ENCODE measurements around the gene ABLIM3. TPM values are rescaled to one million over a fixed set of nuclear protein-coding genes. Genes with fewer than 3 reads are reported as not detected.

ABLIM3 gene
- total RNA-seq, 8 experiments from 2014 or later, result 0.18 to 28.7 (median 4.3) TPM

GRCh38 chr5:149304195-149305078 is 163.1 kb downstream of the ABLIM3 start:
- Histone ChIP-seq H3K4me3 (no peak overlapping the region), H3K27ac (no peak overlapping the region), H3K4me1 (replicated peaks in 1 of 2) (peaks cover 0 to 9% of the 10 kb centered on the region in 2 donors)
- no peak for ATAC-seq (replicated peaks in 6 of 8)
- in situ Hi-C loops (cut with MboI; ENCODE audit: low pct_unique_long_range_greater_than_20kb in 2 of 9, low sequenced_read_pairs in 9 of 9, unreplicated experiment in 9 of 9), result loop anchor here in 2 of 9 experiments (25.0 kb wide), 1 partner anchor 258 kb away; the partner anchor contains the start of gene CSNK1A1 (in 2 of the 2)
- WGBS, 10 experiments, result 87 to 100% (median 100%) methylated on average over 1 to 5 of the region's 11 CpGs; no CpG with 5 or more reads in 4 of the 10 experiments

DNA sequence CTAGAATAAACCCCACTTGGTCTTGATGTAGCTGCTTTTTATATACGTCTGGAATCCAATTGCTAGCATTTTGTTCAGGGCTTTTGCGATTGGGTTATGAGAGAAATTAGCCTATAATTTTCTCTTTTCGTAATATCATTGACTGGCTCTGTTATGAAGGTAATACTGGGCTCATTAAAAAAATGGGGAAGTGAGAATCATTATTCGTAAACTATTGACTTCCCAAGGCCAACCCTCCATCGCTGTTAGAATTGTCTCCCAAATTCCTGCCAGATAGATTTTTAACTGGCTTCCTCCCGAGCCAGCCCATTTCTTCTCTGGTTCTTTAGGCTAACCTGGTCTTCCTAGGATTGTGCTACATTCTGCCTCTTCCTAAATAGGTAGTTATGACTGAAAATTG is 168.1 kb downstream of the ABLIM3 start:
- peaks cover 0 to 9% of the 10 kb centered on the region in 2 donors for H3K4me1 ChIP-seq (replicated peaks in 1 of 2)
- 68 to 97% (median 87%) methylated on average over 2 to 6 of the region's 6 CpGs for WGBS, 10 experiments
- in situ Hi-C loops (cut with MboI; ENCODE audit: low pct_unique_long_range_greater_than_20kb in 2 of 9, low sequenced_read_pairs in 9 of 9, unreplicated experiment in 9 of 9), result loop anchor here in 2 of 9 experiments (25.0 kb wide), 1 partner anchor 253 kb away; the partner anchor contains the start of gene CSNK1A1 (in 2 of the 2)
- no peak for ATAC-seq (replicated peaks in 6 of 8)
- no peak overlapping the region for H3K27ac ChIP-seq
- no peak overlapping the region for H3K4me3 ChIP-seq

Other genes starting within 250 kb of the ABLIM3 start
- 10 to 100 TPM in 1 of 8 experiments, 1 to 10 TPM in 2, under 1 TPM in 5; 0.11 to 51.6 (median 0.93) TPM for gene SH3TC2, start 78.4 kb upstream of the ABLIM3 start, total RNA-seq
- 1 to 10 TPM in 4 of 8 experiments, under 1 TPM in 4; 0.17 to 5.0 (median 1.2) TPM for gene AFAP1L1, start 130.4 kb downstream of the ABLIM3 start, total RNA-seq
- 10 to 100 TPM in 7 of 8 experiments, 1 to 10 TPM in 1; 9.7 to 33.1 (median 24.0) TPM for gene GRPEL2, start 204.0 kb downstream of the ABLIM3 start, total RNA-seq
- gene PCYOX1L, start 216.6 kb downstream of the ABLIM3 start, total RNA-seq, result 10 to 100 TPM in 7 of 8 experiments, 1 to 10 TPM in 1; 8.8 to 20.0 (median 15.6) TPM
- gene IL17B, start 237.8 kb downstream of the ABLIM3 start, total RNA-seq, result 1 to 10 TPM in 1 of 8 experiments, under 1 TPM in 1, not detected in 6; 0.33 to 1.1 TPM